ENCODE results near the gene SEPTIN7. TPM values are rescaled to one million over a fixed set of nuclear protein-coding genes. Genes with fewer than 3 reads are reported as not detected.

SEPTIN7 gene
- total and polyA plus RNA-seq, 9 of the 15 experiments (the other 6 are each of a cell fraction or from before 2014, with no cell fraction given), result 95.0 to 268 (median 163) TPM

GRCh38 chr7:35776686-35777085 lies 24.2 kb upstream of the SEPTIN7 start:
- intact Hi-C loops (cut with micrococcal nuclease), result no loop called here
- CTCF ChIA-PET (ENCODE audit: low intra/inter-chr PET ratio), result no interaction called here
- no peak overlapping the region for H3K4me2 ChIP-seq (ENCODE audit: insufficient read depth, low read length)
- TF ChIP-seq KAT8 (IDR thresholded peaks at IDR 0.05; ENCODE audit: low read depth), result no peak
- TF ChIP-seq, protein P1, sequence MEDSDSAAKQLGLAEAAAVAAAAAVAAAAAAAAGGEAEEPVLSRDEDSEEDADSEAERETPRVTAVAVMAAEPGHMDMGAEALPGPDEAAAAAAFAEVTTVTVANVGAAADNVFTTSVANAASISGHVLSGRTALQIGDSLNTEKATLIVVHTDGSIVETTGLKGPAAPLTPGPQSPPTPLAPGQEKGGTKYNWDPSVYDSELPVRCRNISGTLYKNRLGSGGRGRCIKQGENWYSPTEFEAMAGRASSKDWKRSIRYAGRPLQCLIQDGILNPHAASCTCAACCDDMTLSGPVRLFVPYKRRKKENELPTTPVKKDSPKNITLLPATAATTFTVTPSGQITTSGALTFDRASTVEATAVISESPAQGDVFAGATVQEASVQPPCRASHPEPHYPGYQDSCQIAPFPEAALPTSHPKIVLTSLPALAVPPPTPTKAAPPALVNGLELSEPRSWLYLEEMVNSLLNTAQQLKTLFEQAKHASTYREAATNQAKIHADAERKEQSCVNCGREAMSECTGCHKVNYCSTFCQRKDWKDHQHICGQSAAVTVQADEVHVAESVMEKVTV (CRISPR knock-in tag; IDR thresholded peaks at IDR 0.05), result no peak
- TF ChIP-seq NFIX (CRISPR knock-in tag; IDR thresholded peaks at IDR 0.05; ENCODE audit: low read depth), result no peak
- no peak for TF ChIP-seq ETS2 (tag; IDR thresholded peaks at IDR 0.05; ENCODE audit: borderline replicate concordance, poor library complexity, severe bottlenecking)
- no peak for TF ChIP-seq KLF16 (IDR thresholded peaks at IDR 0.05)
- no peak for TF ChIP-seq KHSRP (IDR thresholded peaks at IDR 0.05)
- TF ChIP-seq ZNF57 (CRISPR knock-in tag; IDR thresholded peaks at IDR 0.05), result no peak
- TF ChIP-seq KDM4B (IDR thresholded peaks at IDR 0.05; ENCODE audit: borderline replicate concordance in 2 of 2, low read depth in 1 of 2), result no peak
- TF ChIP-seq BHLHE40 (IDR thresholded peaks at IDR 0.05; ENCODE audit: low read length), result no peak
- TF ChIP-seq ZBTB43 (CRISPR knock-in tag; IDR thresholded peaks at IDR 0.05), result no peak
- TF ChIP-seq ZKSCAN3 (CRISPR knock-in tag; IDR thresholded peaks at IDR 0.05), result no peak
- no peak for TF ChIP-seq CREB1 (IDR thresholded peaks at IDR 0.05)
- TF ChIP-seq CREB1 (CRISPR knock-in tag; IDR thresholded peaks at IDR 0.05), result no peak
- H3K9ac ChIP-seq (ENCODE audit: insufficient read depth in 1 of 2, low read depth in 2 of 2, low read length in 2 of 2), result no peak overlapping the region
- H4K20me1 ChIP-seq (replicated peaks; ENCODE audit: control insufficient read depth, insufficient read depth, low read length), result no peaks in the 10 kb centered on the region
- H3K27me3 ChIP-seq (ENCODE audit: control insufficient read depth in 2 of 2, insufficient read depth in 2 of 2, low read length in 2 of 2), result peaks cover 7 to 16% of the 10 kb centered on the region in 2 experiments; a peak in 4 of 5 replicates
- H3K36me3 ChIP-seq (ENCODE audit: control insufficient read depth, insufficient read depth, low read length), result no peaks in the 10 kb centered on the region
- in situ Hi-C loops (cut with MboI), result no loop called here
- WGBS (ENCODE audit: insufficient coverage, low coverage, missing lambda C conversion rate), result 0% methylated on average over 1 of the region's 1 CpG
- FAIRE-seq (no peak), ATAC-seq (no peak), DNase-seq (ENCODE audit: extremely low read depth in 1 of 4, low spot score in 3 of 4) (no peak)
- no peak overlapping the region for H3K4me3 ChIP-seq
- H3K79me2 ChIP-seq (ENCODE audit: control insufficient read depth, insufficient read depth, low read length), result no peaks in the 10 kb centered on the region
- no TSS peak for BruUV-seq (replicated peaks)
- no peak overlapping the region for H2AFZ ChIP-seq (ENCODE audit: low read depth, low read length)
- no peak overlapping the region for H3K27ac ChIP-seq (ENCODE audit: extremely low read depth, low read depth, low read length)
- no peaks in the 10 kb centered on the region for H3K9me3 ChIP-seq (replicated peaks; ENCODE audit: control insufficient read depth, insufficient read depth, low read depth, low read length)
- no peaks in the 10 kb centered on the region for H3K4me1 ChIP-seq (replicated peaks in 1 of 2; ENCODE audit: control insufficient read depth in 2 of 2, insufficient read depth in 2 of 2, low read length in 2 of 2)
- POLR2A ChIA-PET, result no interaction called here
- no peaks in the 10 kb centered on the region for H3K9me1 ChIP-seq (ENCODE audit: control insufficient read depth, insufficient read depth, low read length)

Data from K562 (cell line).